Measurements from ENCODE around the gene CXXC5.
A peak's percentile ranks its signal among the peaks of the same experiment; 100 is the strongest.
"Not testable (repeated sequence)": the region's sequence is repeated elsewhere in the genome, so short reads cannot be mapped to it uniquely, and the experiment has no call there.

CXXC5 gene

DNA sequence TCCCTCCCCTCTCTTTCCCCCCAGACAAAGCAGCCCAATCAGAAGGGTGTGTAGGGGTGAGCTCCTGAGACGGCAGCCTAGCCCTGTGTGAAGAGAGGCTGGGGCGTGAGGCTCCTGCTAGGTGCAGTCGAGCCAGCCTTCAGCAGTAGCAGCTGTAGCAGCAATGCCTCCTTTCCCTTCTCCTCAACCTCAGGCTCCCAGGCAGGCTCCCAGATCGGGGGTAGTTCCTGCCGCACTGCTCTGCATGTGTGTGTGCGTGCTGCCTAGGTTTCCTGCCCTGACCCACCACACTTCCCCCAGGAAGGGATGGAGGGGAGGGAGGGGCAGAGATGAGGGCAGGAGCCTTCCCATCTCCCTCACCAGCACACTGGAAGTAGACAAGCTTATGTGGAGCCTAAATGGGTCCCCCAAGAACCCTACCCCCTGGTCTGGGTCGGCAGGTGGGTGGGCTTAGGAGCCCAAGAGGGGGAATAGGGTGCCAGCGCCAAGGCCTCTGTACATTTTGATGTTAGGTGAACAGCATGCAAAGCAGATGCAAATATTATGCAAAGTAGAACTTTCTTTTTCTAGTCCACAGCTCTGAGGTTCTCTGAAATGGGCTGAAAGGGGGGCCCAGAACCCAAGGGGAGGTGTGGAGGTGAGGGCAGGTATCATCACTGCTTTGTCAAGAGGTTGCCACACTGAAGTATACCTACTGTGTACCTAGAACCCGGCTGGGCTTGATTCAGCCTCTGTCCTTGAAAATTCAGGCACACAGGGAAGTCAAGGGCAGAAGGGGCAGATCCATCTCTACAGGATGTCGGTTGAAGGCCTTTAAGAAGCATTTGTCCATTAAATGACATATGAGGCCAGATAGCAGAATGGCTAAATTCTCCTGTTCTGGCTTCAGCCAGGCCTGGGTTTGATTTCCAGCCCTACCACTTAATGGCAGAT lies 57.8 kb downstream of the CXXC5 start:
- TF ChIP-seq TAF1 (IDR thresholded peaks at IDR 0.05; ENCODE audit: borderline replicate concordance, low read depth, low read length), result no peak
- TF ChIP-seq POLR2AphosphoS5 (IDR thresholded peaks at IDR 0.05; ENCODE audit: low read depth, low read length), result no peak
- TF ChIP-seq POLR2A (IDR thresholded peaks at IDR 0.05; ENCODE audit: low read depth, low read length), result no peak
- FAIRE-seq, result no peak
- no peak for DNase-seq (ENCODE audit: insufficient read length)

- TF ChIP-seq POLR2AphosphoS5 (IDR thresholded peaks at IDR 0.05; ENCODE audit: low read depth, low read length), result no peak
- no peak for TF ChIP-seq TAF1 (IDR thresholded peaks at IDR 0.05; ENCODE audit: borderline replicate concordance, low read depth, low read length)
- no peak for TF ChIP-seq POLR2A (IDR thresholded peaks at IDR 0.05; ENCODE audit: low read depth, low read length)
- FAIRE-seq, result no peak
- no peak for DNase-seq (ENCODE audit: insufficient read length)
Observed at GRCh38 chr5:139707445-139708003, 59.4 kb downstream of the CXXC5 start.

GRCh38 chr5:139708434-139708861 lies 60.3 kb downstream of the CXXC5 start:
- no peak for TF ChIP-seq TAF1 (IDR thresholded peaks at IDR 0.05; ENCODE audit: borderline replicate concordance, low read depth, low read length)
- FAIRE-seq (no peak), DNase-seq (ENCODE audit: insufficient read length) (no peak)

DNA sequence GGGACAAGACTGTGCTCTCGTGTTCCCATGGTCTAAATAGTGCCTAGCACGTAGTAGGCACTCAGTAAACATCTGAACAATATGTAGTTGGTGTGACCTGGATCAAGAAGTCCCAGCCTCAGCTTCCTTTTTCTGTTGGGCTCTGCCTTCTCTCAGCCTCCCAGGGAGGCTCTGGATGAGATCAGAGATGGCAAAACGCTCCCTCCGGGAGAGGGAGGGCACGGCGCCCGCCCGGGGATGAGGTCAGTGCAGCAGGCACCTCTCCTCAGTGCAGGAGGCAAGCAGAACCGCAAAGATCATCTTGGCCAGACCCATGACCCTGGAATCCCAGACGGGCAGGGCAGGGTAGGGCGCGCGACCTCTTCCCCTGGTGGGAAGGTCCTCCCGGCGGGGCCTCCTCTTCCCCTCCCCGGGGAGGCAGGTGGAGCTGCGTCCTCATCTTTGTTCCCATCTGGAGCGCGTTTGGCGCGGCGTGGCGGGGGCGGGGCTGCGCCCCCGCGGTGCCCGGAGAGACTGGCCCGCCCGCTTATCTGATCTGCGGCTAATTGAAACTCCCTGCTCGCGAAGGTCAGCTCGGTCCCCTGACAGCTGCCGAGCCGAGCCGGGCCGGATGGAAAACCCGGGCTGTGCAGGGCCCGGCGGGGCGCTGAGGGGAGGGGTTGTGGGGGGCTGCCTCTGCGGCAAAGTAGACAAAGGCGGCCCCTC lies 60.9 kb downstream of the CXXC5 start:
- no peak for FAIRE-seq
- DNase-seq (ENCODE audit: insufficient read length), result no peak
- TF ChIP-seq POLR2AphosphoS5 (IDR thresholded peaks at IDR 0.05; ENCODE audit: low read depth, low read length) (no peak), TAF1 (IDR thresholded peaks at IDR 0.05; ENCODE audit: borderline replicate concordance, low read depth, low read length) (no peak), POLR2A (IDR thresholded peaks at IDR 0.05; ENCODE audit: low read depth, low read length) (no peak)

DNA sequence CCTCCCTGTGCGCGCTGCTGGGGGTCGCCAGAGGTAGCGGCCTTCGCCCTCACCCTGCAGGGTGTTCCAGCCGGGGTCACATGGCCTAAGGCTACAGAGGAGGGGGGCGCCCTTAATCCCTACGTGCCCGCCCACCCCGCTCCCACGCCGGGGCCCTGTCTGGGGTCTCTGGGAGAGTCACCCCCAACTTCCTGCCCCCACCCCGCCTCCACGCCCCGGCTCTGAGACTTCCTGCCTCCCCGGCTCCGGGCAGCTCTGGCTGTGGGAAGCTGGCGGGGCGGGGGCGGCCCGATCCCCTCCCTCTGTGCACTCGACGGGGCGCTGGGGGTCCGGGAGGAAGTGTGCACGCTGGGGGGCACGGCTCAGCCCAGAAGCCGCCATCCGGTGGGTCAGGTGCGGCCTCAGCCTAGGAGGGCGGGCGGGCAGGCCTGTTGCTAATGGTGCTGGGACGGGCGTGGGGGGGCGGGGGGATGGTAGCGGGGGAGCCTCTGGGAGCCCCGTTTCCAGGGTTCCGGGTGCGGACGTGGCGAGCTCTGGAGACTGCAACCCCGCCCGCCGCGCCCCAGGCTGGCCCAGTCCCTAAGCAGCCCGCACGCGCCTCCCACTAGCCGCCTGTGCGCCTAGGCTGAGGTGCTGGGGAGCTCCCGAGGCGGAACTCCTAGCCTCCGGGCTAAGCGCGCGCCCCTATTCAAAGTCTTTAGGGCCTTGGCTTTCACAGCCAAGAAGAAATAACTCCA lies 61.6 kb downstream of the CXXC5 start:
- DNase-seq (ENCODE audit: insufficient read length) (no peak), FAIRE-seq (no peak)
- TF ChIP-seq POLR2AphosphoS5 (IDR thresholded peaks at IDR 0.05; ENCODE audit: low read depth, low read length) (no peak), POLR2A (IDR thresholded peaks at IDR 0.05; ENCODE audit: low read depth, low read length) (no peak), TAF1 (IDR thresholded peaks at IDR 0.05; ENCODE audit: borderline replicate concordance, low read depth, low read length) (no peak)

DNA sequence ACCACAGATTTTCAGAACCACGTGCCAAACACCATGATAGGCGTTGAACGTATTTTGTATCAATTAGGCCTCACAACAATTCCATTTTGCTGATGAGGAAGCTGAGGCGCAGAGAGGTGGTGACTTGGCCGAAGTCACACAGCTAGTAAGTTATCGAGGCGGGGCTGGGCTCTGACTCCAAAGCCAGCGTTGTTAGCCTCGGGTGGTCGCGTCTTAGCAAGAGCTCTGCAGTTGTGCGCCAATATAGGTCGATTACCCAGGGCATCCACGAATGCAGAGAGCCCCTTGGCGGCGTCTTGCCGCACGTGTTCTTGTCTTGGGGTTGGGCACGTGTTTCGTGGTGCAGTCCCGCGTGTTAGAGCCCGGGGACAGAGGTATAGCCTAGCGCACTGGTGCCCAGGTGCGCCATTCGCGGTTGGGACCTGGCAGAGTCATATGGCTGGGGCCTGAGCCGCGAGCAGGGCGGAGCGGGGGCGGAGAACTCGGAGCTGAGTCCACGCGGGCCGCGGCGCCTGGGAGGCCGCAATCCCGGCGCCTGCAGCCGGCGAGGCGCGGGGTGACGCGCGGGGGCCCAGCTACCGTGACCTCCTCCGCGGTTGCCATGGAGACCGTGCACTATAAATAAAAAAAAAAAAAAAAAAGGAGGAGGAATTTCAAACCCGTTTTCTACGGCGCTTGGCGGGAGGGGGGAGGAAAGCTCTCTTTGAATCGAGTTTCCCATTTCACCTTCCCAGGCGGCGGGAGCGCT lies 62.3 kb downstream of the CXXC5 start:
- FAIRE-seq (peak; percentile 63), DNase-seq (ENCODE audit: insufficient read length) (peak; percentile 58)
- TF ChIP-seq POLR2A (IDR thresholded peaks at IDR 0.05; ENCODE audit: low read depth, low read length) (no peak), POLR2AphosphoS5 (IDR thresholded peaks at IDR 0.05; ENCODE audit: low read depth, low read length) (no peak), TAF1 (IDR thresholded peaks at IDR 0.05; ENCODE audit: borderline replicate concordance, low read depth, low read length) (no peak)

- FAIRE-seq (peak; percentile 77), DNase-seq (ENCODE audit: insufficient read length) (no peak)
- TF ChIP-seq POLR2A (IDR thresholded peaks at IDR 0.05; ENCODE audit: low read depth, low read length), result no peak
- TF ChIP-seq TAF1 (IDR thresholded peaks at IDR 0.05; ENCODE audit: borderline replicate concordance, low read depth, low read length), result no peak
- TF ChIP-seq POLR2AphosphoS5 (IDR thresholded peaks at IDR 0.05; ENCODE audit: low read depth, low read length), result no peak
Observed at GRCh38 chr5:139711067-139711905, 63.1 kb downstream of the CXXC5 start.

GRCh38 chr5:139711906-139712224 lies 63.7 kb downstream of the CXXC5 start:
- TF ChIP-seq POLR2AphosphoS5 (IDR thresholded peaks at IDR 0.05; ENCODE audit: low read depth, low read length) (no peak), POLR2A (IDR thresholded peaks at IDR 0.05; ENCODE audit: low read depth, low read length) (no peak), TAF1 (IDR thresholded peaks at IDR 0.05; ENCODE audit: borderline replicate concordance, low read depth, low read length) (no peak)
- DNase-seq (ENCODE audit: insufficient read length) (no peak), FAIRE-seq (no peak)

DNA sequence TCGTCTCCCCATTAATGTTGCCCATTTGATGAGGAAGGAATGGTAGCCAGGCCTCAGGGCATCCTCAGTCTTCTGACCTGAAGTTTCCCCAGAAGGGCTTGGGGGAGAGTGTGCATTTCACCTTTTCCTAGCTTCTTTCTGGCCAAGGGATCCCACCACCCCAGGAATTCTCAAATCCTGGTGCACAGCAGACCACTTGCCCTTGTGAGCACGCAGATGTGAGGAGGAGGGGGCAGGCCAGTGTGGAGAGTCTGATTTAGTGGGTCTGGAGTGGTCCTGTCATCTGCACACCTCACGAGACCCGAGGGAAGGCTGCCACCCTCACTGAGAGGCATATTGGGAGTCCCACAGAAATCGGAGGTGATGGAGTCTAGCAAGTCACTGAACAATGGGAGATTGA lies 64.3 kb downstream of the CXXC5 start:
- DNase-seq (ENCODE audit: insufficient read length) (no peak), FAIRE-seq (no peak)
- TF ChIP-seq POLR2A (IDR thresholded peaks at IDR 0.05; ENCODE audit: low read depth, low read length), result no peak
- TF ChIP-seq TAF1 (IDR thresholded peaks at IDR 0.05; ENCODE audit: borderline replicate concordance, low read depth, low read length), result no peak
- TF ChIP-seq POLR2AphosphoS5 (IDR thresholded peaks at IDR 0.05; ENCODE audit: low read depth, low read length), result no peak

- not testable (repeated sequence) for DNase-seq (ENCODE audit: insufficient read length); FAIRE-seq
Observed at GRCh38 chr5:139713898-139714297, 65.7 kb downstream of the CXXC5 start.

Measured in GM12892 (cell line).